ENCODE measurements around the gene STPG3.

GRCh38 chr9:137213160-137214060 is 37.7 kb upstream of the STPG3 start:
- TF ChIP-seq CTCF (conservative IDR thresholded peaks at IDR 0.05; ENCODE audit: low read depth in 2 of 2) (peak in 1 of 2 experiments; percentile 59; a peak in 3 of 4 replicates), NANOG (IDR thresholded peaks at IDR 0.05; ENCODE audit: borderline replicate concordance) (no peak), EZH2phosphoT487 (IDR thresholded peaks at IDR 0.05; ENCODE audit: unreplicated experiment) (no peak), POLR2AphosphoS5 (IDR thresholded peaks at IDR 0.05; ENCODE audit: low read depth) (no peak), EZH2 (IDR thresholded peaks at IDR 0.05; ENCODE audit: low read depth, unreplicated experiment) (no peak)
- TF ChIP-seq, protein P1, sequence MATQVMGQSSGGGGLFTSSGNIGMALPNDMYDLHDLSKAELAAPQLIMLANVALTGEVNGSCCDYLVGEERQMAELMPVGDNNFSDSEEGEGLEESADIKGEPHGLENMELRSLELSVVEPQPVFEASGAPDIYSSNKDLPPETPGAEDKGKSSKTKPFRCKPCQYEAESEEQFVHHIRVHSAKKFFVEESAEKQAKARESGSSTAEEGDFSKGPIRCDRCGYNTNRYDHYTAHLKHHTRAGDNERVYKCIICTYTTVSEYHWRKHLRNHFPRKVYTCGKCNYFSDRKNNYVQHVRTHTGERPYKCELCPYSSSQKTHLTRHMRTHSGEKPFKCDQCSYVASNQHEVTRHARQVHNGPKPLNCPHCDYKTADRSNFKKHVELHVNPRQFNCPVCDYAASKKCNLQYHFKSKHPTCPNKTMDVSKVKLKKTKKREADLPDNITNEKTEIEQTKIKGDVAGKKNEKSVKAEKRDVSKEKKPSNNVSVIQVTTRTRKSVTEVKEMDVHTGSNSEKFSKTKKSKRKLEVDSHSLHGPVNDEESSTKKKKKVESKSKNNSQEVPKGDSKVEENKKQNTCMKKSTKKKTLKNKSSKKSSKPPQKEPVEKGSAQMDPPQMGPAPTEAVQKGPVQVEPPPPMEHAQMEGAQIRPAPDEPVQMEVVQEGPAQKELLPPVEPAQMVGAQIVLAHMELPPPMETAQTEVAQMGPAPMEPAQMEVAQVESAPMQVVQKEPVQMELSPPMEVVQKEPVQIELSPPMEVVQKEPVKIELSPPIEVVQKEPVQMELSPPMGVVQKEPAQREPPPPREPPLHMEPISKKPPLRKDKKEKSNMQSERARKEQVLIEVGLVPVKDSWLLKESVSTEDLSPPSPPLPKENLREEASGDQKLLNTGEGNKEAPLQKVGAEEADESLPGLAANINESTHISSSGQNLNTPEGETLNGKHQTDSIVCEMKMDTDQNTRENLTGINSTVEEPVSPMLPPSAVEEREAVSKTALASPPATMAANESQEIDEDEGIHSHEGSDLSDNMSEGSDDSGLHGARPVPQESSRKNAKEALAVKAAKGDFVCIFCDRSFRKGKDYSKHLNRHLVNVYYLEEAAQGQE (IDR thresholded peaks at IDR 0.05; ENCODE audit: unreplicated experiment), result no peak

All from GM23338 (cell line).